ENCODE data around the gene FDPS. TPM values are rescaled to one million over a fixed set of nuclear protein-coding genes. Genes with fewer than 3 reads are reported as not detected.

Gene FDPS
- total and polyA plus RNA-seq, 2 donors (not counting 1 experiment from before 2014, with no cell fraction given), result 88.3 to 128 TPM

- H3K4me3 Mint-ChIP-seq, result no peak overlapping the region
- H3K9me3 ChIP-seq (ENCODE audit: control extremely low read depth in 1 of 3, control insufficient read depth in 2 of 3, insufficient read depth in 1 of 3, low read length in 2 of 3), result no peaks in the 10 kb centered on the region
- H3K27ac ChIP-seq (ENCODE audit: low read length in 2 of 2), result no peak overlapping the region
- H3K4me1 Mint-ChIP-seq, result no peaks in the 10 kb centered on the region
- WGBS (ENCODE audit: insufficient coverage), result 100% methylated on average over 1 of the region's 1 CpG
- no peak overlapping the region for H3K4me3 ChIP-seq (ENCODE audit: control extremely low read depth in 1 of 5, extremely low read depth in 1 of 5, insufficient read depth in 1 of 5, low read depth in 2 of 5, low read length in 4 of 5)
- no peaks in the 10 kb centered on the region for H3K27me3 ChIP-seq (replicated peaks in 1 of 4; ENCODE audit: control extremely low read depth in 1 of 4, control insufficient read depth in 3 of 4, insufficient read depth in 4 of 4, low read length in 3 of 4)
- H2AFZ ChIP-seq (ENCODE audit: insufficient read depth, low read depth, low read length, poor library complexity, severe bottlenecking), result no peak overlapping the region
- no peak overlapping the region for H3K9ac ChIP-seq (ENCODE audit: low read length)
- TF ChIP-seq CTCF (IDR thresholded peaks at IDR 0.05) (no peak), EZH2 (IDR thresholded peaks at IDR 0.05; ENCODE audit: borderline replicate concordance, insufficient read depth, low read depth, low read length, poor library complexity, severe bottlenecking) (no peak)
- no peaks in the 10 kb centered on the region for H3K27me3 Mint-ChIP-seq
- intact Hi-C loops (cut with micrococcal nuclease), result no loop called here
- DNase-seq (no peak), ATAC-seq (ENCODE audit: low read depth) (no peak)
- no peak overlapping the region for H3K4me2 ChIP-seq (replicated peaks; ENCODE audit: low read depth, low read length, poor library complexity, severe bottlenecking)
- H3K79me2 ChIP-seq (ENCODE audit: control insufficient read depth, insufficient read depth, low read length), result no peaks in the 10 kb centered on the region
- H3K36me3 ChIP-seq (replicated peaks in 1 of 2; ENCODE audit: control extremely low read depth in 1 of 2, control insufficient read depth in 1 of 2, extremely low read depth in 1 of 2, insufficient read depth in 2 of 2, low read length in 1 of 2), result peaks cover 1 to 53% of the 10 kb centered on the region in 2 experiments
- no peaks in the 10 kb centered on the region for H3K9me3 Mint-ChIP-seq (ENCODE audit: insufficient read depth)
- ChIA-PET CTCF (interaction anchor here (0.7 kb wide), 1 partner anchor 518 kb away, joined by 3 read pairs; no protein-coding TSS in a partner anchor), POLR2A (no interaction called here)
- no peaks in the 10 kb centered on the region for H3K4me1 ChIP-seq (ENCODE audit: control insufficient read depth in 2 of 2, insufficient read depth in 2 of 2, low read length in 2 of 2)
- no peak overlapping the region for H3K27ac Mint-ChIP-seq
- H4K20me1 ChIP-seq (ENCODE audit: control insufficient read depth, insufficient read depth, low read length, poor library complexity, severe bottlenecking), result peaks cover 4% of the 10 kb centered on the region
These were observed 26.3 kb downstream of the FDPS start for GRCh38 chr1:155334962-155335361.

GRCh38 chr1:155339515-155340097 is 30.9 kb downstream of the FDPS start:
- no peak overlapping the region for H3K4me3 ChIP-seq (ENCODE audit: control extremely low read depth in 1 of 5, extremely low read depth in 1 of 5, insufficient read depth in 1 of 5, low read depth in 2 of 5, low read length in 4 of 5)
- H3K36me3 ChIP-seq (replicated peaks in 1 of 2; ENCODE audit: control extremely low read depth in 1 of 2, control insufficient read depth in 1 of 2, extremely low read depth in 1 of 2, insufficient read depth in 2 of 2, low read length in 1 of 2), result peaks cover 7 to 79% of the 10 kb centered on the region in 2 experiments
- Mint-ChIP-seq H3K9me3 (ENCODE audit: insufficient read depth) (no peaks in the 10 kb centered on the region), H3K4me1 (no peaks in the 10 kb centered on the region), H3K4me3 (no peak overlapping the region), H3K27me3 (no peaks in the 10 kb centered on the region), H3K27ac (no peak overlapping the region)
- DNase-seq, result no peak
- no peaks in the 10 kb centered on the region for H3K27me3 ChIP-seq (replicated peaks in 1 of 4; ENCODE audit: control extremely low read depth in 1 of 4, control insufficient read depth in 3 of 4, insufficient read depth in 4 of 4, low read length in 3 of 4)
- no peak overlapping the region for H3K4me2 ChIP-seq (replicated peaks; ENCODE audit: low read depth, low read length, poor library complexity, severe bottlenecking)
- no peak overlapping the region for H3K9ac ChIP-seq (ENCODE audit: low read length)
- POLR2A ChIA-PET, result interaction anchor here (0.5 kb wide), 1 partner anchor 28 kb away, joined by 6 read pairs; no protein-coding TSS in a partner anchor
- WGBS (ENCODE audit: insufficient coverage), result 100% methylated on average over 4 of the region's 8 CpGs
- TF ChIP-seq CTCF (IDR thresholded peaks at IDR 0.05), result no peak
- no peak for TF ChIP-seq EZH2 (IDR thresholded peaks at IDR 0.05; ENCODE audit: borderline replicate concordance, insufficient read depth, low read depth, low read length, poor library complexity, severe bottlenecking)
- intact Hi-C loops (cut with micrococcal nuclease), result no loop called here
- CTCF ChIA-PET, result interaction anchor here (1.1 to 1.5 kb wide), 2 partner anchors 17 to 165 kb away, joined by 4 to 5 read pairs; no protein-coding TSS in a partner anchor
- no peak overlapping the region for H3K27ac ChIP-seq (ENCODE audit: low read length in 2 of 2)
- ATAC-seq (ENCODE audit: low read depth), result no peak
- H3K9me3 ChIP-seq (ENCODE audit: control extremely low read depth in 1 of 3, control insufficient read depth in 2 of 3, insufficient read depth in 1 of 3, low read length in 2 of 3), result no peaks in the 10 kb centered on the region
- H3K79me2 ChIP-seq (ENCODE audit: control insufficient read depth, insufficient read depth, low read length), result no peaks in the 10 kb centered on the region
- H4K20me1 ChIP-seq (ENCODE audit: control insufficient read depth, insufficient read depth, low read length, poor library complexity, severe bottlenecking), result peaks cover 4% of the 10 kb centered on the region
- no peaks in the 10 kb centered on the region for H3K4me1 ChIP-seq (ENCODE audit: control insufficient read depth in 2 of 2, insufficient read depth in 2 of 2, low read length in 2 of 2)
- H2AFZ ChIP-seq (ENCODE audit: insufficient read depth, low read depth, low read length, poor library complexity, severe bottlenecking), result no peak overlapping the region
